Bronchial epithelial cell (primary cell): ENCODE data around the gene GDF2. TPM values are rescaled to one million over a fixed set of nuclear protein-coding genes. Genes with fewer than 3 reads are reported as not detected.

ENCODE experiments used
- DNase-seq: peaks from one replicate; pipeline ENCODE4 v3.0.0-alpha.2; 2010; ENCODE audit warnings: low read depth
- FAIRE-seq: peaks from 2 replicates; lab custom pipeline; 2011; peaks lifted over from hg19 to GRCh38; lab: Jason Lieb, UNC
- H3K27me3 ChIP-seq: 2 replicates; pipeline ENCODE4 v1.5.1; 2011; ENCODE audit warnings: low read length; ENCODE audit not compliant: control insufficient read depth, insufficient read depth
- H3K36me3 ChIP-seq: 2 replicates; pipeline ENCODE4 v1.5.1; 2011; ENCODE audit warnings: low read length; ENCODE audit not compliant: control insufficient read depth, insufficient read depth
- H3K4me3 ChIP-seq: 2 replicates; pipeline ENCODE4 v1.5.1; 2011; ENCODE audit warnings: mild to moderate bottlenecking, low read depth, low read length, control low read depth
- total RNA-seq: library from RNA; depleted of rRNA; stranded (reverse); fragments of >200 nt; gene quantifications from 2 replicates; pipeline ENCODE4 v1.2.1, GENCODE V29; 2014
- TF ChIP-seq, protein P1 (sequence below): IDR thresholded peaks from 2 replicates; pipeline ENCODE4 v1.5.1; 2011; ENCODE audit warnings: mild to moderate bottlenecking, moderate library complexity, low read length, control low read depth, inconsistent platforms; ENCODE audit not compliant: insufficient read depth, severe bottlenecking

The GDF2 gene
- total RNA-seq, 1 donor from 2014 or later: not detected

DNA sequence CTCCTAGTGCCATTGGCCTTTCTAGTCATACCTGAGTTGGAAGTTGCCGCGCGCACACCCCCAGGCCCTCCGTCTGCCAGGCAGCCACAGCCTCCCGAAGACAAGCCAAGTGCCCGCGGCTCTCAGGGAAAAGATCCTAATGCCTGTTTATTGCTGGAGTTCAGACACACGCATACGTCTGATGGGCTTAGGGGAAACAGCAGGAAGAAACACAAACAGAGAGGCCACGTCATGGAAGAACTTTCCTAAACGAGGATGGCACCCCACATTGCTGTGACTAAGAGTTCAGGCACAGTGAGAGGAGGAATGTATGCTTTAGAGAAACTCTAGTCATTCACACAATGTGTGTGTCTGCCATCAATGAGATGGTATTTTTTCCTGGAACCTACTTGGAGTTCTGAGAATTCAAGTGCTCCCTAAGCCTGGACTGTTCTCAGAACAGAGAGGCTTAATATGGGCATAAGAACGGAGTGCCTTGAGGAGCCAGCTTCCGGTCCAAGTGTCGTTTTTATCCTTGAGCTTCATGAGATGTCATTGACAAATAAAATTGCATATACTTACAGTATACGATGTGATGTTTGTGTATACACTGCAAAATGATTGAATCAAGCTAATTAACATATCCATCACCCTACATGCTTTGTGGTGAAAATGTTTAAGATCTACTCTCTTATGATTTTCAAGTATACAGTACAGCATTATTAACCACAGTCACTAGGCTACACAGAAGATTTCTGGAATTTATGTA is 14.3 kb downstream of the GDF2 start:
- no peak for FAIRE-seq
- TF ChIP-seq, protein P1, sequence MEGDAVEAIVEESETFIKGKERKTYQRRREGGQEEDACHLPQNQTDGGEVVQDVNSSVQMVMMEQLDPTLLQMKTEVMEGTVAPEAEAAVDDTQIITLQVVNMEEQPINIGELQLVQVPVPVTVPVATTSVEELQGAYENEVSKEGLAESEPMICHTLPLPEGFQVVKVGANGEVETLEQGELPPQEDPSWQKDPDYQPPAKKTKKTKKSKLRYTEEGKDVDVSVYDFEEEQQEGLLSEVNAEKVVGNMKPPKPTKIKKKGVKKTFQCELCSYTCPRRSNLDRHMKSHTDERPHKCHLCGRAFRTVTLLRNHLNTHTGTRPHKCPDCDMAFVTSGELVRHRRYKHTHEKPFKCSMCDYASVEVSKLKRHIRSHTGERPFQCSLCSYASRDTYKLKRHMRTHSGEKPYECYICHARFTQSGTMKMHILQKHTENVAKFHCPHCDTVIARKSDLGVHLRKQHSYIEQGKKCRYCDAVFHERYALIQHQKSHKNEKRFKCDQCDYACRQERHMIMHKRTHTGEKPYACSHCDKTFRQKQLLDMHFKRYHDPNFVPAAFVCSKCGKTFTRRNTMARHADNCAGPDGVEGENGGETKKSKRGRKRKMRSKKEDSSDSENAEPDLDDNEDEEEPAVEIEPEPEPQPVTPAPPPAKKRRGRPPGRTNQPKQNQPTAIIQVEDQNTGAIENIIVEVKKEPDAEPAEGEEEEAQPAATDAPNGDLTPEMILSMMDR: no peak

DNA sequence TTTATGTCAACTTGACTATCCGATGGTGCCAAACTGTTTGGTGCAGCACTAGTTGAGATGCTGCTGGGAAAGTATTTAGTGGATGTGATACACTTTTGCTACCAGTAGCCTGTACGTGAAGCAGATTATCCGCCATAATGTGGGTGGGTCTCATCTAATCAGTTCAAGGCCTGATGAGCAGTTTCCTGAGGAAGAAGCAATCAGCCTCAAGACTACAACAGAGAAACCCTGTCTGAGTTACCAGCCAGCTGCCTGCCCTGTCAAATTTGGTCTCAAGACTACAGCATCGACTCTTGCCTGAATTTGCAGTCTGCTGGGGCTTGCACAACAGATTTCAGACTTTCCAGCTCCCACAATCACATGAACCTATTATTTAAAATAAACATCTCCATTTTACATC is 15.1 kb downstream of the GDF2 start:
- H3K4me3 ChIP-seq: no peak overlapping the region
- DNase-seq (no peak), FAIRE-seq (no peak)
- H3K36me3 ChIP-seq: no peaks in the 10 kb centered on the region
- H3K27me3 ChIP-seq: peaks cover 2% of the 10 kb centered on the region
- TF ChIP-seq, protein P1: no peak

More for the DNA sequence above, 14.3 kb downstream of the GDF2 start:
- DNase-seq: no peak
- Histone ChIP-seq H3K27me3 (peaks cover 2% of the 10 kb centered on the region), H3K4me3 (no peak overlapping the region), H3K36me3 (no peaks in the 10 kb centered on the region)

DNA sequence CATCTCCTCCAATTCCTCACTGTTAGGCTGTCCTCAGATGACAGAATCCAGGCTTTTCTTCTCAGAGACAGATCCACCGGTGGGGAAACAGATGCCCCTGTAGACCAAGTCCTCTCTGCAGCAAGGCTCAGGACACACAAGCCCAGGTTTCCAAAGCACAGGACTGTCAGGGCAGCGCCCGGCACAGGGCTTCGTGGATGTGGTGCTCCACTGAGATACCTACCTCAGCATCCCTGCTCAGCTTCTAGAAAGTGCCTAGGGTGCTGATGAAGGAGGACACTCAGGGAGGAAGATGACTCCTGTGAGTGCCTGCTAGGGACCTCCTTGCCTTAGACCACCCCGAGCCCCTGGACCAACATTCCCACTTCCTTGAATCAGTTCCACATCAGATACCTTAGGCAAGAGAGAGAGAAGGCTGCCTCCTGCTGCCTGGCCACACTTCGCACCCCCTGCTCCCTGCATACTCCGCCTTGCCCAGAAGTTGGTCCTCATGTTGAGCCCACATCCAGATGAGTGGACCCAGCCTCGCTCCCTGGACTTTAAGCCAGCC is 17.0 kb downstream of the GDF2 start:
- TF ChIP-seq, protein P1: no peak
- FAIRE-seq: no peak
- Histone ChIP-seq H3K27me3 (peaks cover 3% of the 10 kb centered on the region), H3K36me3 (no peaks in the 10 kb centered on the region), H3K4me3 (no peak overlapping the region)
- DNase-seq: no peak

DNA sequence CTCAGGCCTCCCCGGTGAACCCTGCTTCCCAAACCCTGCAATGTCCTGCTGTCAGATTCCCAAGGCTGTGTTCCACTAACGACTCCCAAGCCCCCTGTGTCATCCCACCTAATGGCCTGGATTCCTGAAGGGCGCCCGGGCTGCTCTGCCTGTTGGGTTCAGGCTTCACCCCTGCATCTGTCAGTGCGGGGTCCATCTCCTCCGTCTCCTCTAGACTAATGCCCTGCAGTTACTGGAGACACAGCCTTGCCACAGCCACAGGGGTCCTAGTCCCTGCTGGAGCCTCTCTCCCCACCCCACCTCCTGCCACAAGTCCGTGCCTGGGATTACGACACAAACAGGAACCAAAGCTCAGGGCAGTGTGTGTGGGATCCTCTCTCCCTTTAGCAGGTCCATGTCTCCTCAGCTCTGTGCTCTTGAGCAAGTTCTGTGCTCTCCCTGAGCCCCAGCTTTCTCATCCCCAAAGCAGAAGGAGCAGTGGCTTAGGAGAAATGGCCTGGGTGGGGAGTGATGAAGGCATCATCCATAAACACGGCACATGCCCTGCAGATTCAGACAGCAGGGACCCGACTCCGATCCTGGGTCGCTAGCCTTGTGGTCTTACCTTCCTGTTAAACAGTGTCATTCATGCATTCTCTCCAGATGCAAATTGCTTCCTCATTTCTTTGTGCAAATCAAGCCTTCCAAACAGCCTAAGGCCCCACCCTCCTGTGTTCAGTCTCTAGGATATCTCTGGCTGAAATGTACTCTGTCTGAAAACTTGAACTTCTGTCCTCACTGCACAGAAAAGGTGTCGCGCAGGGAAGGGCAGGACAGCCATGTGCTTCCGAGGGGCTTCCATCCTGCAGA is 17.7 kb downstream of the GDF2 start:
- no peaks in the 10 kb centered on the region for H3K36me3 ChIP-seq
- FAIRE-seq: no peak
- TF ChIP-seq, protein P1: no peak
- no peak overlapping the region for H3K4me3 ChIP-seq
- peaks cover 4% of the 10 kb centered on the region for H3K27me3 ChIP-seq
- no peak for DNase-seq

DNA sequence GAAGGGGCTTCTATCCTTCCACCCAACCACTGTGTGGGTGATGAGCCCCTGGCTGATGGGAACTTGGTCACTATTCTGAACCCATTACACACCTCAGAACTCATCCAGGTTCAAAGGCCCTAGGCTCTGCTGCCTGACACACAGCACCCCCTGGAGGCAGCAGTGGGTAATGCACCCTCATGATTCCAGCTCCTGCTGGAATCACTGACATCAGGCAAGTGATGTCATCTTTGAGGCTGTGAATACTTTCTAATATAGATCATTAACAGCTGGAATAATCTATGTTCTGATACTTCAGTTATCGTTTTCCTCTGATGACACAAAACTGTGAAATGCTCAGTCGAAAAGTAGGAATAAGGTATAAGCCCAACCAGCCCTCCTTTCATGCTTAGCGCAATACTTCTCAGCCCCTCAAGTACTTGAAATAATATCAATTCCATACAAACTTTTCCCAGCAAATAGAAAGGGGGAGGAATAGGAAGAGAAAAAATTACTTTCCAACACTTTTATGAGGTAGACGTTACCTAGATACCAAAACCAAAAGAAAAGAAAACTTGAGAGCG is 18.4 kb downstream of the GDF2 start:
- Histone ChIP-seq H3K4me3 (no peak overlapping the region), H3K36me3 (no peaks in the 10 kb centered on the region), H3K27me3 (peaks cover 4% of the 10 kb centered on the region)
- FAIRE-seq (no peak), DNase-seq (peak; percentile 64)
- TF ChIP-seq, protein P1: peak; percentile 90
